ENCODE measurements around the gene CACNB4. TPM values are rescaled to one million over a fixed set of nuclear protein-coding genes. Genes with fewer than 3 reads are reported as not detected.
"Not testable (repeated sequence)": the region's sequence is repeated elsewhere in the genome, so short reads cannot be mapped to it uniquely, and the experiment has no call there.

The CACNB4 gene
- total RNA-seq, 4 donors from 2014 or later = 0.88 to 4.6 (median 2.6) TPM

GRCh38 chr2:152095146-152095545, 3.7 kb downstream of the CACNB4 start:
- peaks cover 0 to 24% (median 8%) of the 10 kb centered on the region in 4 donors for H3K4me1 ChIP-seq
- no peak overlapping the region for H3K27ac ChIP-seq
- DNase-seq = no peak
- no peaks in the 10 kb centered on the region for H3K36me3 ChIP-seq
- no peak overlapping the region for H3K4me3 ChIP-seq
- H3K27me3 ChIP-seq = peaks cover 0 to 14% of the 10 kb centered on the region in 2 donors
- TF ChIP-seq POLR2A (IDR thresholded peaks at IDR 0.05) = no peak
- TF ChIP-seq CTCF (IDR thresholded peaks at IDR 0.05) = no peak
- no peaks in the 10 kb centered on the region for H3K9me3 ChIP-seq

GRCh38 chr2:152094014-152094413, 4.8 kb downstream of the CACNB4 start:
- no peaks in the 10 kb centered on the region for H3K36me3 ChIP-seq
- H3K27me3 ChIP-seq = peaks cover 0 to 9% of the 10 kb centered on the region in 2 donors
- TF ChIP-seq CTCF (IDR thresholded peaks at IDR 0.05) (no peak), POLR2A (IDR thresholded peaks at IDR 0.05) (no peak)
- H3K4me1 ChIP-seq = peaks cover 0 to 17% (median 6%) of the 10 kb centered on the region in 4 donors
- DNase-seq = no peak
- no peaks in the 10 kb centered on the region for H3K9me3 ChIP-seq
- no peak overlapping the region for H3K27ac ChIP-seq
- no peak overlapping the region for H3K4me3 ChIP-seq

- Histone ChIP-seq H3K36me3 (no peaks in the 10 kb centered on the region), H3K27me3 (peaks cover 0 to 3% of the 10 kb centered on the region in 2 donors), H3K4me1 (peaks cover 0 to 12% (median 4%) of the 10 kb centered on the region in 4 donors), H3K27ac (no peak overlapping the region), H3K9me3 (no peaks in the 10 kb centered on the region), H3K4me3 (no peak overlapping the region)
- no peak for DNase-seq
- TF ChIP-seq CTCF (IDR thresholded peaks at IDR 0.05) = no peak
- no peak for TF ChIP-seq POLR2A (IDR thresholded peaks at IDR 0.05)
These were observed 5.4 kb downstream of the CACNB4 start for GRCh38 chr2:152093464-152093863.

GRCh38 chr2:152092095-152092494, 6.7 kb downstream of the CACNB4 start:
- TF ChIP-seq POLR2A (IDR thresholded peaks at IDR 0.05) (no peak), CTCF (IDR thresholded peaks at IDR 0.05) (no peak)
- H3K4me1 ChIP-seq = peaks cover 0 to under 1% (median 0%) of the 10 kb centered on the region in 4 donors
- no peak for DNase-seq
- H3K27me3 ChIP-seq = no peaks in the 10 kb centered on the region
- H3K9me3 ChIP-seq = no peaks in the 10 kb centered on the region
- no peaks in the 10 kb centered on the region for H3K36me3 ChIP-seq
- H3K4me3 ChIP-seq = no peak overlapping the region
- H3K27ac ChIP-seq = no peak overlapping the region

- H3K9me3 ChIP-seq, H3K27me3 ChIP-seq, H3K4me1 ChIP-seq, H3K4me3 ChIP-seq, H3K36me3 ChIP-seq, H3K27ac ChIP-seq, DNase-seq: not testable (repeated sequence)
These were observed 8.1 kb downstream of the CACNB4 start for GRCh38 chr2:152090726-152091125.

- Histone ChIP-seq H3K4me3 (no peak overlapping the region), H3K27ac (no peak overlapping the region), H3K9me3 (no peaks in the 10 kb centered on the region), H3K27me3 (no peaks in the 10 kb centered on the region), H3K36me3 (no peaks in the 10 kb centered on the region), H3K4me1 (no peaks in the 10 kb centered on the region)
- DNase-seq = no peak
- TF ChIP-seq CTCF (IDR thresholded peaks at IDR 0.05) (no peak), POLR2A (IDR thresholded peaks at IDR 0.05) (no peak)
These were observed 9.6 kb downstream of the CACNB4 start for GRCh38 chr2:152089238-152089637.
